Effector memory CD4-positive, alpha-beta T cell (primary cell): ENCODE data around the gene HSPA12A.

Experiments
- DNase-seq, 3 donors: peaks; one replicate each; pipeline ENCODE4 v3.0.0-alpha.2; 2020
- H3K27ac ChIP-seq: 2 replicates; pipeline ENCODE4 v1.7.0; 2013; ENCODE audit warnings: mild to moderate bottlenecking, low read length, moderate library complexity; ENCODE audit not compliant: insufficient read depth, poor library complexity, severe bottlenecking
- H3K27me3 ChIP-seq: replicated peaks from 2 replicates; pipeline ENCODE4 v1.7.0; 2013; ENCODE audit warnings: mild to moderate bottlenecking, low read length; ENCODE audit not compliant: insufficient read depth, control insufficient read depth, poor library complexity, severe bottlenecking
- H3K36me3 ChIP-seq: 2 replicates; pipeline ENCODE4 v1.7.0; 2013; ENCODE audit warnings: mild to moderate bottlenecking, low read length, moderate library complexity; ENCODE audit not compliant: control insufficient read depth, insufficient read depth
- H3K4me1 ChIP-seq: 2 replicates; pipeline ENCODE4 v1.7.0; 2013; ENCODE audit warnings: low read length, mild to moderate bottlenecking; ENCODE audit not compliant: control insufficient read depth, insufficient read depth, poor library complexity, severe bottlenecking
- H3K4me3 ChIP-seq: 2 replicates; pipeline ENCODE4 v1.7.0; 2013; ENCODE audit warnings: low read length, low read depth, mild to moderate bottlenecking; ENCODE audit not compliant: insufficient read depth, poor library complexity, severe bottlenecking
- H3K9me3 ChIP-seq: 2 replicates; pipeline ENCODE4 v1.7.0; 2013; ENCODE audit warnings: mild to moderate bottlenecking, low read length, moderate library complexity; ENCODE audit not compliant: control insufficient read depth

HSPA12A gene

DNA sequence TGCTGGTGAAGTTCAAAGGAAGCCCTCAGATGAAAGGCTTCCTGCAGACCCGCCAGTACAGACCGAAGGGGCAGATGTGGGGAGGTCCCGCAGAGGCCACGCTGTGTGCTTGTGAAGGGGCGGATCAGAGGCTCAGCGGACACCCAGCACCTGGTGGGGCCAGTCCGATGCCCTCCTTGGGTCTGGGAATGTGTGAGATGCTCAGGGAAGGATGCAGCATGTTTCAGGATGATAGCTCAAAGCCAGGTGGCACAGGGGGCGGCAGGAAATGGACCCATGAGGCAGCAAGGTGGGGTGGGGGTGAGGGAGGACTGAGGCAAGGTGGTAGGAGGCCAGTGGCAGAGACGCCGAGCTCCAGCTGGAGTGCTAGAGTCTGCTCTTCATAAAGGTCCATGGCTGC is 27.9 kb upstream of the HSPA12A start:
- no peak for DNase-seq
- Histone ChIP-seq H3K9me3 (no peaks in the 10 kb centered on the region), H3K4me1 (no peaks in the 10 kb centered on the region), H3K36me3 (no peaks in the 10 kb centered on the region), H3K4me3 (no peak overlapping the region), H3K27me3 (no peaks in the 10 kb centered on the region), H3K27ac (no peak overlapping the region)

DNA sequence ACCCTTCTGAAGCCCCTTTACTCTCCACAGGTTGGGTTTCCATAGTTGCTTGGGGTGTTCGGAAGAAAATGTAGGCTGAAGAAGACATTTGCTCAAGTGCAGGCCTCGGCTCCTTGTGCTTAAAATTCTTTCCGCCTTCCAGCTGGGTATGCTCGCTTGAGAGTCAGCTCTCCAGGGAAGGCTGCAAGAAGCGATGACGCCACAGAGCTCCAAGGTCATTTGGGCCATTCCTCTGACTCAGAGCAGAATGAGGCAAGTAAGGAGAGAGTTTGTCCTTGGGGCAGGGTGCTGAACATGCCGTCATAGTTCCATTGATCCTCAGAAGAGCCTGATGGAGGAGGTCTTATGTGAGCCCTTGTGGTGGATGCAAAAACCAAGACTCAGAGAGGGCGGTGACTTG is 27.4 kb upstream of the HSPA12A start:
- H3K27ac ChIP-seq = no peak overlapping the region
- no peaks in the 10 kb centered on the region for H3K27me3 ChIP-seq
- no peak overlapping the region for H3K4me3 ChIP-seq
- H3K9me3 ChIP-seq = no peaks in the 10 kb centered on the region
- no peaks in the 10 kb centered on the region for H3K36me3 ChIP-seq
- no peaks in the 10 kb centered on the region for H3K4me1 ChIP-seq
- no peak for DNase-seq

DNA sequence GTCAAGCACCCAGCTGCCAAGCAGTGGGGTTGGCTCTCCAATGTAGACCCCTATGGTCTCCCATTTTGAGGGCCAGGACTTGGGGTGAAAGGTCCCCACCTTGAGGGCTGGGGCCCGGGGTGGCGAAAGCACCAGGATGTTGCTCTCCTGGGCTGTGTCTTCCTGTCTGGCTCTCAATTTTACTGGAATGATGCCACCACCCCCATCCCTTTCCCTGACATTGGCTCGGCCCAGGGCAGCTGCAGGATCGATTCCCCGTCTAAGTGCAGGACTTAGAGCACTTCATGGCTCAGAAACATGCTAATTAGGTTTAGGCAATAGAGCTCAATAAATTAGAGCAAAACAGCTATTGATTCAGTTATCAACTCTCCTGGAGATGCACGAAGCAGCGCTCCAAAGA is 27.0 kb upstream of the HSPA12A start:
- no peaks in the 10 kb centered on the region for H3K4me1 ChIP-seq
- no peaks in the 10 kb centered on the region for H3K9me3 ChIP-seq
- H3K27me3 ChIP-seq = no peaks in the 10 kb centered on the region
- no peak overlapping the region for H3K4me3 ChIP-seq
- no peak overlapping the region for H3K27ac ChIP-seq
- H3K36me3 ChIP-seq = no peaks in the 10 kb centered on the region
- DNase-seq = no peak

DNA sequence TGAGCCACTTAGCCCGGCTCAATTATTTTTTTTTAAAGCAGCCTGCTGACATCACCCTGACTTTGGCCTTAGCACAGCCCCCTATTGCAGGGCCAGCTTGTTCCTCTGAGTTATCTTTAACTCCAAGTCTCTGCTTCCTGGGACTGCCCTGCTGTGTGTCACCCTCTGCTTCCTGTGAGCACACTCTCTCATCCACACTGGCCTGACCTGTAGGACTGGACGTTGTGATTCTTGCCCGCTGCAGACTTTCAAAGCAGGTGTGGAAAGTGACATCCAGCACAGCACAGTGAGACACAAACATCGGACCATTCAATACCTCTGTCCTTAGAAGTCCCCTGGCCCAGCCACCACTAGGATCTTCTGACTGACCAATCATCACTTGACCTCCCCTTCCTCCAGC is 26.4 kb upstream of the HSPA12A start:
- Histone ChIP-seq H3K9me3 (no peaks in the 10 kb centered on the region), H3K27ac (no peak overlapping the region), H3K27me3 (no peaks in the 10 kb centered on the region), H3K36me3 (no peaks in the 10 kb centered on the region), H3K4me1 (no peaks in the 10 kb centered on the region), H3K4me3 (no peak overlapping the region)
- DNase-seq = no peak

GRCh38 chr10:116766837-116767634 is 24.7 kb upstream of the HSPA12A start:
- no peak overlapping the region for H3K27ac ChIP-seq
- no peak for DNase-seq
- H3K4me3 ChIP-seq = no peak overlapping the region
- H3K36me3 ChIP-seq = no peaks in the 10 kb centered on the region
- H3K4me1 ChIP-seq = no peaks in the 10 kb centered on the region
- no peaks in the 10 kb centered on the region for H3K27me3 ChIP-seq
- H3K9me3 ChIP-seq = no peaks in the 10 kb centered on the region

GRCh38 chr10:116766241-116766827 is 24.0 kb upstream of the HSPA12A start:
- no peak for DNase-seq
- H3K36me3 ChIP-seq = no peaks in the 10 kb centered on the region
- no peak overlapping the region for H3K4me3 ChIP-seq
- no peaks in the 10 kb centered on the region for H3K4me1 ChIP-seq
- no peaks in the 10 kb centered on the region for H3K9me3 ChIP-seq
- no peaks in the 10 kb centered on the region for H3K27me3 ChIP-seq
- no peak overlapping the region for H3K27ac ChIP-seq

DNA sequence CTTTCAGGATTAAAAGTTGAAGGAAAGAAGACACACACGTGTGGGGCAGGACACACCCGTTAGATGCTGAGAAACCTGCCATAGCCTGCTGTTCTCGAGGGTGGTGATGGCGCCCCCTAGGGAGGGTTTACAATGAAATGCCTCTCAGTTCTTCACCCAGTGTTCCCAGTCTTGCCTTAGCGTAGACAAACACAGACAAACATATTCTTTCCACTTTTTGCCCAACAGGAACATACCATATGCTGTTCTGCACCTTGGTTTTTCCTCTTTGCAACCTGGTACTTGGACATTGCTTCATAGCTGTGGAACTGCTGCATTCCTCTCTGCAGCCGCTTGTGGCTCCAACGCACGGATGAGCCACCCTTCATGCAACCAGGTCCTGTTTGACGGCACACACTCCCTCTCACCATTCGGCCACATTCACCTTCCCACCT is 23.3 kb upstream of the HSPA12A start:
- Histone ChIP-seq H3K4me3 (no peak overlapping the region), H3K4me1 (no peaks in the 10 kb centered on the region), H3K36me3 (no peaks in the 10 kb centered on the region), H3K9me3 (no peaks in the 10 kb centered on the region), H3K27me3 (no peaks in the 10 kb centered on the region), H3K27ac (no peak overlapping the region)
- no peak for DNase-seq

DNA sequence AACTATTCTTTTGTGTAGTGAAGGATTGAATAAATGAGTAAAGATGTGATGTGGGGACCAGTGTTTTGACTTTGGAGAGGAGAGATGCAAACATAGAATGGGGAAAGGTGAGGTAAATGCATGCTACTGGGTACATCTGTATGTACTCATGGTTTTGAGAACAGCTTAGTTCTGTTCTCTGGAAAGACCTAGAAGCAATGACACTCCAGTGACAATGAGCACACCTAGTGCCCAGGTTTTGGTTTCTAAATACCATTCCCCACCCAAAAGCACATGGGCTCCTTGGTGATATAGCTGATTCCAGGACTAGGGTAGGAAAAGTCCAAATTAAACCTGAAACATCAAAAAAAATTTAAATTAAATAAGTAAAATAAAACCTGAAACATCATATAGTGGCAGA is 22.6 kb upstream of the HSPA12A start:
- Histone ChIP-seq H3K27ac (no peak overlapping the region), H3K36me3 (no peaks in the 10 kb centered on the region), H3K27me3 (no peaks in the 10 kb centered on the region), H3K4me3 (no peak overlapping the region), H3K9me3 (no peaks in the 10 kb centered on the region), H3K4me1 (no peaks in the 10 kb centered on the region)
- no peak for DNase-seq

- Histone ChIP-seq H3K4me3 (no peak overlapping the region), H3K27ac (no peak overlapping the region), H3K36me3 (no peaks in the 10 kb centered on the region)
Measured at GRCh38 chr10:116763440-116763839, 21.1 kb upstream of the HSPA12A start.

GRCh38 chr10:116761883-116762282 is 19.5 kb upstream of the HSPA12A start:
- no peak for DNase-seq
- no peaks in the 10 kb centered on the region for H3K9me3 ChIP-seq
- no peaks in the 10 kb centered on the region for H3K27me3 ChIP-seq
- H3K4me3 ChIP-seq = no peak overlapping the region
- H3K27ac ChIP-seq = no peak overlapping the region
- H3K4me1 ChIP-seq = no peaks in the 10 kb centered on the region
- no peaks in the 10 kb centered on the region for H3K36me3 ChIP-seq

More at GRCh38 chr10:116763440-116763839, 21.1 kb upstream of the HSPA12A start:
- H3K4me1 ChIP-seq = no peaks in the 10 kb centered on the region
- no peak for DNase-seq
- no peaks in the 10 kb centered on the region for H3K27me3 ChIP-seq
- H3K9me3 ChIP-seq = no peaks in the 10 kb centered on the region
